Neural cell (in vitro differentiated cells): Measurements from ENCODE around the gene ADGRG1. TPM values are rescaled to one million over a fixed set of nuclear protein-coding genes. Genes with fewer than 3 reads are reported as not detected.
"Not testable (repeated sequence)": the region's sequence is repeated elsewhere in the genome, so short reads cannot be mapped to it uniquely, and the experiment has no call there.

Experiments used
- H2AFZ ChIP-seq: fragments of 200-600, 300-800 bp; sonication (generic), shearing (Covaris generic); 2 replicates; pipeline ENCODE4 v1.6.0; 2014; ENCODE audit warnings: low read depth, mild to moderate bottlenecking, antibody characterized with exemption, low read length, moderate library complexity
- H3F3A ChIP-seq: fragments of 200-600 bp; shearing (Covaris generic); 2 replicates; pipeline ENCODE4 v1.6.1; 2016; ENCODE audit warnings: mild to moderate bottlenecking, moderate library complexity, mixed read lengths, antibody characterized with exemption, low read length; ENCODE audit not compliant: insufficient read depth, poor library complexity, severe bottlenecking
- H3K27ac ChIP-seq: fragments of 200-600, 300-800 bp; sonication (generic), shearing (Covaris generic); 2 replicates; pipeline ENCODE4 v1.5.1; 2014; ENCODE audit warnings: mild to moderate bottlenecking, low read length, moderate library complexity
- H3K27me3 ChIP-seq: fragments of 300-800, 200-600 bp; sonication (generic), shearing (Covaris generic); 2 replicates; pipeline ENCODE4 v1.6.0; 2014; ENCODE audit warnings: mild to moderate bottlenecking, low read depth, low read length, moderate library complexity; ENCODE audit not compliant: insufficient read depth
- H3K36me3 ChIP-seq: fragments of 300-800, 200-600 bp; sonication (generic), shearing (Covaris generic); 2 replicates; pipeline ENCODE4 v1.5.1; 2014; ENCODE audit warnings: mild to moderate bottlenecking, antibody characterized with exemption, low read length, moderate library complexity; ENCODE audit not compliant: insufficient read depth
- H3K4me2 ChIP-seq: fragments of 300-800, 200-600 bp; sonication (generic), shearing (Covaris generic); 2 replicates; pipeline ENCODE4 v1.6.0; 2014; ENCODE audit warnings: mild to moderate bottlenecking, low read length
- H3K4me3 ChIP-seq: fragments of 300-800, 200-600 bp; sonication (generic), shearing (Covaris generic); 2 replicates; pipeline ENCODE4 v1.5.1; 2014; ENCODE audit warnings: mild to moderate bottlenecking, low read length, moderate library complexity
- H3K79me2 ChIP-seq: fragments of 200-600 bp; shearing (Covaris generic); replicated peaks from 2 replicates; pipeline ENCODE4 v1.6.0; 2014; ENCODE audit warnings: mild to moderate bottlenecking, low read length, moderate library complexity; ENCODE audit not compliant: insufficient read depth
- H3K9ac ChIP-seq: fragments of 300-800, 200-600 bp; sonication (generic), shearing (Covaris generic); 2 replicates; pipeline ENCODE4 v1.6.1; 2016; ENCODE audit warnings: mild to moderate bottlenecking, low read length, mixed read lengths
- H3K9me2 ChIP-seq: fragments of 200-600 bp; shearing (Covaris generic); 2 replicates; pipeline ENCODE4 v1.6.1; 2016; ENCODE audit warnings: mild to moderate bottlenecking, low read length, mixed read lengths; ENCODE audit not compliant: insufficient read depth
- H3K9me3 ChIP-seq: fragments of 200-600, 300-800 bp; sonication (generic), shearing (Covaris generic); 2 replicates; pipeline ENCODE4 v1.6.1; 2016; ENCODE audit warnings: mild to moderate bottlenecking, mixed run types, low read length, moderate library complexity, mixed read lengths
- H4K20me1 ChIP-seq: fragments of 200-600 bp; shearing (Covaris generic); 2 replicates; pipeline ENCODE4 v1.6.1; 2016; ENCODE audit warnings: mild to moderate bottlenecking, mixed run types; ENCODE audit not compliant: insufficient read depth
- EP300 ChIP-seq: fragments of 450-650 bp; conservative IDR thresholded peaks from 2 replicates; pipeline ENCODE4 v1.6.1; 2014; ENCODE audit warnings: antibody characterized with exemption, mild to moderate bottlenecking, moderate library complexity; ENCODE audit not compliant: poor library complexity, severe bottlenecking
- EZH2 ChIP-seq: fragments of 200-600, 300-800 bp; shearing (Covaris generic), sonication (generic); IDR thresholded peaks from 2 replicates; pipeline ENCODE4 v1.6.1; 2014; ENCODE audit warnings: antibody characterized with exemption, low read length, borderline replicate concordance, mild to moderate bottlenecking; ENCODE audit not compliant: insufficient read depth, poor library complexity, severe bottlenecking
- MXI1 ChIP-seq: fragments of 450-650 bp; conservative IDR thresholded peaks from 2 replicates; pipeline ENCODE4 v1.6.1; 2014; ENCODE audit warnings: antibody characterized with exemption, mild to moderate bottlenecking; ENCODE audit not compliant: poor library complexity, severe bottlenecking
- POLR2AphosphoS5 ChIP-seq: IDR thresholded peaks from 2 replicates; pipeline ENCODE4 v1.6.1; 2012
- RAD21 ChIP-seq: fragments of 450-650 bp; conservative IDR thresholded peaks from 2 replicates; pipeline ENCODE4 v1.6.1; 2014; ENCODE audit warnings: antibody characterized with exemption, mild to moderate bottlenecking, moderate library complexity
- SMC3 ChIP-seq: fragments of 450-650 bp; conservative IDR thresholded peaks from 2 replicates; pipeline ENCODE4 v1.6.1; 2014; ENCODE audit warnings: antibody characterized with exemption, mild to moderate bottlenecking, moderate library complexity; ENCODE audit not compliant: poor library complexity
- TAF1 ChIP-seq: IDR thresholded peaks from 2 replicates; pipeline ENCODE4 v1.6.1; 2012; ENCODE audit warnings: low read depth
- polyA plus RNA-seq: library from polyadenylated mRNA; depleted of rRNA; stranded (reverse); fragments of >200 nt; gene quantifications from 2 replicates; pipeline ENCODE4 v1.2.3, GENCODE V29; 2014
- TF ChIP-seq, protein P1 (sequence below): IDR thresholded peaks from 2 replicates; pipeline ENCODE4 v1.6.1; 2012; ENCODE audit warnings: borderline replicate concordance
- TF ChIP-seq, protein P2 (sequence below): fragments of 450-650 bp; IDR thresholded peaks from 2 replicates; pipeline ENCODE4 v1.5.1; 2014; ENCODE audit warnings: antibody characterized with exemption, mild to moderate bottlenecking, moderate library complexity; ENCODE audit not compliant: poor library complexity, severe bottlenecking

ADGRG1 gene
- polyA plus RNA-seq, 1 donor from 2014 or later, result 86.8 TPM

DNA sequence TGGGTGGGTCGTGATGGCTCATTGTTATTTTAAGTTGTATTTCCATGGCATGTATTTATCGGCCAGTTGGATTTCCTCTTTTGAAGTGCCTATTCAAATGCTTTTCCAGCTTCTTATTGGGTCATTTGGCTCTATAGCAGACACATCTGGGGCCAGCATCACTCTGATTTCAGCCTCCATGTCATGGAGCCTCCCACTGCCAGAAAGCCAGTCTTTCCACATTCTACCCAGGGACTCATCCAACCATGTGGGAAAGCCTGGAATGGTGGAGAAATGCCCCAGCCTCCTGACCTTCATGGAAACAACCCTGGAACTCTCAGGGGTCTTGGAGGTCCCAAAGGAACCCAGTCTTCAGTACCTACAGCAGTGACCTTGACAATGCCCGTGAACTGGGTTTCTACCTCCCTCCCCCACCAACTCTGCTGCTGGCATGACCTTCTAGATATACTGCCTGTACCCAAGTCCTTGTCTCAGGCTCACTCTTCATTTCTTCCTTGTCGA is 33.8 kb upstream of the ADGRG1 start:
- H3K4me2 ChIP-seq, result no peak overlapping the region
- H3F3A ChIP-seq, result no peaks in the 10 kb centered on the region
- no peaks in the 10 kb centered on the region for H4K20me1 ChIP-seq
- no peaks in the 10 kb centered on the region for H3K36me3 ChIP-seq
- H3K4me3 ChIP-seq, result no peak overlapping the region
- no peaks in the 10 kb centered on the region for H3K27me3 ChIP-seq
- no peaks in the 10 kb centered on the region for H3K9me2 ChIP-seq
- no peak overlapping the region for H3K9ac ChIP-seq
- TF ChIP-seq RAD21, result no peak
- TF ChIP-seq TAF1, result no peak
- TF ChIP-seq POLR2AphosphoS5, result no peak
- TF ChIP-seq EZH2, result no peak
- TF ChIP-seq MXI1, result no peak
- no peak for TF ChIP-seq EP300
- TF ChIP-seq, protein P1, sequence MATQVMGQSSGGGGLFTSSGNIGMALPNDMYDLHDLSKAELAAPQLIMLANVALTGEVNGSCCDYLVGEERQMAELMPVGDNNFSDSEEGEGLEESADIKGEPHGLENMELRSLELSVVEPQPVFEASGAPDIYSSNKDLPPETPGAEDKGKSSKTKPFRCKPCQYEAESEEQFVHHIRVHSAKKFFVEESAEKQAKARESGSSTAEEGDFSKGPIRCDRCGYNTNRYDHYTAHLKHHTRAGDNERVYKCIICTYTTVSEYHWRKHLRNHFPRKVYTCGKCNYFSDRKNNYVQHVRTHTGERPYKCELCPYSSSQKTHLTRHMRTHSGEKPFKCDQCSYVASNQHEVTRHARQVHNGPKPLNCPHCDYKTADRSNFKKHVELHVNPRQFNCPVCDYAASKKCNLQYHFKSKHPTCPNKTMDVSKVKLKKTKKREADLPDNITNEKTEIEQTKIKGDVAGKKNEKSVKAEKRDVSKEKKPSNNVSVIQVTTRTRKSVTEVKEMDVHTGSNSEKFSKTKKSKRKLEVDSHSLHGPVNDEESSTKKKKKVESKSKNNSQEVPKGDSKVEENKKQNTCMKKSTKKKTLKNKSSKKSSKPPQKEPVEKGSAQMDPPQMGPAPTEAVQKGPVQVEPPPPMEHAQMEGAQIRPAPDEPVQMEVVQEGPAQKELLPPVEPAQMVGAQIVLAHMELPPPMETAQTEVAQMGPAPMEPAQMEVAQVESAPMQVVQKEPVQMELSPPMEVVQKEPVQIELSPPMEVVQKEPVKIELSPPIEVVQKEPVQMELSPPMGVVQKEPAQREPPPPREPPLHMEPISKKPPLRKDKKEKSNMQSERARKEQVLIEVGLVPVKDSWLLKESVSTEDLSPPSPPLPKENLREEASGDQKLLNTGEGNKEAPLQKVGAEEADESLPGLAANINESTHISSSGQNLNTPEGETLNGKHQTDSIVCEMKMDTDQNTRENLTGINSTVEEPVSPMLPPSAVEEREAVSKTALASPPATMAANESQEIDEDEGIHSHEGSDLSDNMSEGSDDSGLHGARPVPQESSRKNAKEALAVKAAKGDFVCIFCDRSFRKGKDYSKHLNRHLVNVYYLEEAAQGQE, result no peak
- no peak for TF ChIP-seq SMC3
- TF ChIP-seq, protein P2, sequence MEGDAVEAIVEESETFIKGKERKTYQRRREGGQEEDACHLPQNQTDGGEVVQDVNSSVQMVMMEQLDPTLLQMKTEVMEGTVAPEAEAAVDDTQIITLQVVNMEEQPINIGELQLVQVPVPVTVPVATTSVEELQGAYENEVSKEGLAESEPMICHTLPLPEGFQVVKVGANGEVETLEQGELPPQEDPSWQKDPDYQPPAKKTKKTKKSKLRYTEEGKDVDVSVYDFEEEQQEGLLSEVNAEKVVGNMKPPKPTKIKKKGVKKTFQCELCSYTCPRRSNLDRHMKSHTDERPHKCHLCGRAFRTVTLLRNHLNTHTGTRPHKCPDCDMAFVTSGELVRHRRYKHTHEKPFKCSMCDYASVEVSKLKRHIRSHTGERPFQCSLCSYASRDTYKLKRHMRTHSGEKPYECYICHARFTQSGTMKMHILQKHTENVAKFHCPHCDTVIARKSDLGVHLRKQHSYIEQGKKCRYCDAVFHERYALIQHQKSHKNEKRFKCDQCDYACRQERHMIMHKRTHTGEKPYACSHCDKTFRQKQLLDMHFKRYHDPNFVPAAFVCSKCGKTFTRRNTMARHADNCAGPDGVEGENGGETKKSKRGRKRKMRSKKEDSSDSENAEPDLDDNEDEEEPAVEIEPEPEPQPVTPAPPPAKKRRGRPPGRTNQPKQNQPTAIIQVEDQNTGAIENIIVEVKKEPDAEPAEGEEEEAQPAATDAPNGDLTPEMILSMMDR, result no peak
- no peak overlapping the region for H3K27ac ChIP-seq
- no peaks in the 10 kb centered on the region for H3K9me3 ChIP-seq
- no peaks in the 10 kb centered on the region for H3K79me2 ChIP-seq
- no peak overlapping the region for H2AFZ ChIP-seq

DNA sequence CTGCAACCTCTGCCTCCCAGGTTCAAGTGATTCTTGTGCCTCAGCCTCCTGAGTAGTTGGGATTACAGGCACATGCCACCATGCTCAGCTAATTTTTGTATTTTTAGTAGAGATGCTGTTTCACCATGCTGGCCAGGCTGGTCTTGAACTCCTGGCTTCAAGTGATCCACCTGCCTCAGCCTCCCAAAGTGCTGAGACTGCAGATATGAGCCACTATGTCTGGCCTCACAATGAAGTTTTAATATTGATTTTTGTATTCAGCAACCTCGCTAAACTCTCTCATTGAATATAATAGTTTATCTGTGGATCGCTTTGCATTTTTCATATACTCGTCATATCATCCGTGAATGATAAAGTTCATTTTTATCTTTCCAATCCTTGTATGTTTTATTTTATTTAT is 32.2 kb upstream of the ADGRG1 start:
- not testable (repeated sequence) for H3K4me3 ChIP-seq, H3K9me3 ChIP-seq, H4K20me1 ChIP-seq, H3K9ac ChIP-seq, H3K79me2 ChIP-seq, H3K9me2 ChIP-seq, H3K36me3 ChIP-seq, H3K27ac ChIP-seq, H2AFZ ChIP-seq, H3K4me2 ChIP-seq, H3K27me3 ChIP-seq, H3F3A ChIP-seq

DNA sequence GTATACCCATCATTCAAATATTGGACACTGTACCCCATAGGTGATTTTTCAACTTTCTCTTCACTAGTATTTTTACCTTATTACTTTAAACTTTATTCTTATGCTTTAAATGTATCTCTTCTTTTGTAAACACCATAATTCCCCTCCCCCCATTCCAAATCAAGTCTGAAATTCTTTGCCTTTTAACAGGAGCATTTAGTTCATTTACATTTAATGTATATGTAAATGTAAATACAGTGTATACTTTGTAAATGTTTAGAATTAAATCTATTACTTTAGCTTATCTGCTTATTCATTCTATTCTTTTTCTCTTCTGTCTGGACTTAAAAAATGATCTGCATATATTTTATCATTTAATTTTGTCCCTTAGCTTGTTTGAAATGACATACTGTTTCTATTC is 30.0 kb upstream of the ADGRG1 start:
- no peaks in the 10 kb centered on the region for H3K79me2 ChIP-seq
- H3K27me3 ChIP-seq, result no peaks in the 10 kb centered on the region
- no peak overlapping the region for H3K9ac ChIP-seq
- H3F3A ChIP-seq, result no peaks in the 10 kb centered on the region
- H3K9me2 ChIP-seq, result no peaks in the 10 kb centered on the region
- no peaks in the 10 kb centered on the region for H3K9me3 ChIP-seq
- no peak overlapping the region for H3K27ac ChIP-seq
- H2AFZ ChIP-seq, result no peak overlapping the region
- no peak for TF ChIP-seq SMC3
- TF ChIP-seq RAD21, result no peak
- no peak for TF ChIP-seq POLR2AphosphoS5
- TF ChIP-seq, protein P2, result no peak
- TF ChIP-seq EP300, result no peak
- no peak for TF ChIP-seq EZH2
- TF ChIP-seq TAF1, result no peak
- TF ChIP-seq, protein P1, result no peak
- TF ChIP-seq MXI1, result no peak
- H3K36me3 ChIP-seq, result no peaks in the 10 kb centered on the region
- no peak overlapping the region for H3K4me3 ChIP-seq
- no peak overlapping the region for H3K4me2 ChIP-seq
- H4K20me1 ChIP-seq, result no peaks in the 10 kb centered on the region
